ENCODE results near the gene IQGAP2.

Gene IQGAP2

GRCh38 chr5:76385540-76385939 is 17.5 kb upstream of the IQGAP2 start:
- no peaks in the 10 kb centered on the region for H3K4me1 ChIP-seq (ENCODE audit: control insufficient read depth, insufficient read depth, low read length)
- no peak for TF ChIP-seq ZFP37 (tag by site-specific recombination; IDR thresholded peaks at IDR 0.05)
- TF ChIP-seq ZBTB17 (tag by site-specific recombination; IDR thresholded peaks at IDR 0.05) = no peak
- no peak for TF ChIP-seq KLF1 (tag by site-specific recombination; IDR thresholded peaks at IDR 0.05)
- TF ChIP-seq ZNF549 (tag by site-specific recombination; IDR thresholded peaks at IDR 0.05) = no peak
- no peak for TF ChIP-seq ZNF701 (tag by site-specific recombination; IDR thresholded peaks at IDR 0.05)
- TF ChIP-seq ZNF626 (tag by site-specific recombination; IDR thresholded peaks at IDR 0.05) = no peak
- no peak for TF ChIP-seq ZNF514 (tag by site-specific recombination; IDR thresholded peaks at IDR 0.05)
- no peak for TF ChIP-seq ZNF140 (tag by site-specific recombination; IDR thresholded peaks at IDR 0.05)
- no peak for TF ChIP-seq ZNF24 (tag by site-specific recombination; IDR thresholded peaks at IDR 0.05)
- no peak for TF ChIP-seq ZBTB44 (tag by site-specific recombination; IDR thresholded peaks at IDR 0.05)
- TF ChIP-seq, protein P1, sequence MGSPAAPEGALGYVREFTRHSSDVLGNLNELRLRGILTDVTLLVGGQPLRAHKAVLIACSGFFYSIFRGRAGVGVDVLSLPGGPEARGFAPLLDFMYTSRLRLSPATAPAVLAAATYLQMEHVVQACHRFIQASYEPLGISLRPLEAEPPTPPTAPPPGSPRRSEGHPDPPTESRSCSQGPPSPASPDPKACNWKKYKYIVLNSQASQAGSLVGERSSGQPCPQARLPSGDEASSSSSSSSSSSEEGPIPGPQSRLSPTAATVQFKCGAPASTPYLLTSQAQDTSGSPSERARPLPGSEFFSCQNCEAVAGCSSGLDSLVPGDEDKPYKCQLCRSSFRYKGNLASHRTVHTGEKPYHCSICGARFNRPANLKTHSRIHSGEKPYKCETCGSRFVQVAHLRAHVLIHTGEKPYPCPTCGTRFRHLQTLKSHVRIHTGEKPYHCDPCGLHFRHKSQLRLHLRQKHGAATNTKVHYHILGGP (tag by site-specific recombination; IDR thresholded peaks at IDR 0.05) = no peak
- no peak for TF ChIP-seq ZNF521 (tag by site-specific recombination; IDR thresholded peaks at IDR 0.05)
- no peak for TF ChIP-seq PRDM6 (tag by site-specific recombination; IDR thresholded peaks at IDR 0.05)
- no peak for TF ChIP-seq ZBTB8A (tag by site-specific recombination; IDR thresholded peaks at IDR 0.05)
- TF ChIP-seq ZNF670 (tag by site-specific recombination; IDR thresholded peaks at IDR 0.05; ENCODE audit: low read depth) = no peak
- CTCF ChIA-PET = no interaction called here
- no peak overlapping the region for H3K4me3 ChIP-seq (ENCODE audit: low read depth, low read length)
- H3K36me3 ChIP-seq (ENCODE audit: control insufficient read depth in 2 of 2, insufficient read depth in 1 of 2, low read length in 2 of 2) = no peaks in the 10 kb centered on the region; a peak in 1 of 3 replicates
- POLR2A ChIA-PET = no interaction called here
- no peaks in the 10 kb centered on the region for H3K9me3 ChIP-seq (ENCODE audit: control insufficient read depth, insufficient read depth, low read depth, low read length)
- no peak overlapping the region for H3K27ac ChIP-seq (ENCODE audit: extremely low read depth, low read depth, low read length)

DNA sequence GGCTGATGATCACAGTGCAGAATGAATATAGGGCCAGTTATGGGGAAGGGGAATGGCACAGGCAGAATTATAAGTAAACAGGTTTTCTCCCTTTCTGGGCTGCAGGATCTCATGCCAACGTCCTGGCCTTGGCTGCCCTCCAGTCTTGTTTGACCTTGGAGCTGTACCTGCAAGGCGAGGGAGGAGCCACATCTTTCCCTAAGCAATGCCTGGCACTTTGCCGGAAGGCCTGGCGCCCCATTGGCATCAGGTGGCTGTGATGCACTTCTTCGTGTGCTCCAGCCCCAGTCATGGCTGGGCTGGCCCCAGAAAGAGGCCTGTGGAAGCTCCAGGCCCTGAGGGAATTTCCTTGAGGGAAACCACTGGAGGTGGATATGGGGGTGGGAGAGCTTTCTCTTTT is 16.7 kb upstream of the IQGAP2 start:
- POLR2A ChIA-PET = no interaction called here
- H3K4me1 ChIP-seq (ENCODE audit: control insufficient read depth, insufficient read depth, low read length) = no peaks in the 10 kb centered on the region
- no peak overlapping the region for H3K4me3 ChIP-seq (ENCODE audit: low read depth, low read length)
- H3K27ac ChIP-seq (ENCODE audit: extremely low read depth, low read depth, low read length) = no peak overlapping the region
- H3K9me3 ChIP-seq (ENCODE audit: control insufficient read depth, insufficient read depth, low read depth, low read length) = no peaks in the 10 kb centered on the region
- CTCF ChIA-PET = interaction anchor here (0.6 to 1.5 kb wide), 3 partner anchors 48 to 299 kb away, joined by 3 to 5 read pairs (median 4); no protein-coding TSS in a partner anchor
- no peaks in the 10 kb centered on the region; a peak in 1 of 3 replicates for H3K36me3 ChIP-seq (ENCODE audit: control insufficient read depth in 2 of 2, insufficient read depth in 1 of 2, low read length in 2 of 2)
- no peak for TF ChIP-seq MYNN (tag by site-specific recombination; IDR thresholded peaks at IDR 0.05; ENCODE audit: borderline replicate concordance)
- no peak for TF ChIP-seq YY1 (tag by site-specific recombination; IDR thresholded peaks at IDR 0.05)
- TF ChIP-seq PRDM1 (tag by site-specific recombination; IDR thresholded peaks at IDR 0.05) = no peak

DNA sequence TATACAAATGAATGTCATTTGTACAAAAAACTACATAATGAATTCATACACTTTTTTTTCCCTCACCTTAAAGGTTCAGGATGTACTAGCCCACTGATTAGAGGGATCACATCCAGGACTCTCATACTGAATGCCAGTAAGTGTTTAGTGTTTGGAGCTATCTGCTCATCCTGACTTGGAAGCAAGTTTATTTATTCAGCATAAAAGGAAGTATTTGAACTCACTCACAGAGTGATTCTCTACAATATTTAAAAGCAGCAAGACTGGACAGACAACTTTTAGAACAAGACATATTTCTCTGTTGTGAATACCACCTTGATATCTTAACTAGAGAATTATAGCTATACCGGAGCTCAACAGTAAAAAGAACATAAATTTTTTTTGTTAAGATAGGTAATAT is 14.8 kb upstream of the IQGAP2 start:
- TF ChIP-seq ZNF791 (tag by site-specific recombination; IDR thresholded peaks at IDR 0.05) (no peak), ZNF488 (tag by site-specific recombination; IDR thresholded peaks at IDR 0.05) (no peak), ZNF2 (tag by site-specific recombination; IDR thresholded peaks at IDR 0.05) (no peak), ZFHX2 (tag by site-specific recombination; conservative IDR thresholded peaks at IDR 0.05) (no peak), ZNF16 (tag by site-specific recombination; IDR thresholded peaks at IDR 0.05; ENCODE audit: low read depth) (no peak), ZNF132 (tag by site-specific recombination; IDR thresholded peaks at IDR 0.05; ENCODE audit: borderline replicate concordance) (no peak)
- ChIA-PET POLR2A (no interaction called here), CTCF (no interaction called here)
- Histone ChIP-seq H3K27ac (ENCODE audit: extremely low read depth, low read depth, low read length) (no peak overlapping the region), H3K4me1 (ENCODE audit: control insufficient read depth, insufficient read depth, low read length) (no peaks in the 10 kb centered on the region), H3K36me3 (ENCODE audit: control insufficient read depth in 2 of 2, insufficient read depth in 1 of 2, low read length in 2 of 2) (no peaks in the 10 kb centered on the region; a peak in 1 of 3 replicates), H3K9me3 (ENCODE audit: control insufficient read depth, insufficient read depth, low read depth, low read length) (no peaks in the 10 kb centered on the region), H3K4me3 (ENCODE audit: low read depth, low read length) (no peak overlapping the region)

Data from HEK293 (cell line).